Ramos (cell line): ENCODE measurements around the gene SEC22A.
"Not testable (repeated sequence)": the region's sequence is repeated elsewhere in the genome, so short reads cannot be mapped to it uniquely, and the experiment has no call there.

Experiments used
- in situ Hi-C: fragments of 300-500 bp; cut with MboI; formaldehyde crosslinking; loops from one replicate; pipeline ENCODE4 v1.14.3; 2022; ENCODE audit warnings: low sequenced_read_pairs; ENCODE audit not compliant: unreplicated experiment

The SEC22A gene

GRCh38 chr3:123169492-123169929 is 32.2 kb upstream of the SEC22A start:
- in situ Hi-C loops, result no loop called here

- in situ Hi-C loops, result no loop called here
Measured at GRCh38 chr3:123169930-123170329, 31.8 kb upstream of the SEC22A start.

GRCh38 chr3:123180791-123181190 is 21.0 kb upstream of the SEC22A start:
- in situ Hi-C loops, result no loop called here

- in situ Hi-C loops, result no loop called here
Measured at GRCh38 chr3:123186695-123187094, 15.0 kb upstream of the SEC22A start.

GRCh38 chr3:123188058-123188457 is 13.7 kb upstream of the SEC22A start:
- in situ Hi-C loops, result no loop called here

GRCh38 chr3:123193448-123194101 is 8.2 kb upstream of the SEC22A start:
- in situ Hi-C loops, result no loop called here

GRCh38 chr3:123194552-123194951 is 7.2 kb upstream of the SEC22A start:
- in situ Hi-C loops, result no loop called here

- in situ Hi-C loops, result no loop called here
Measured at GRCh38 chr3:123198372-123198771, 3.4 kb upstream of the SEC22A start.

- in situ Hi-C loops, result no loop called here
Measured at GRCh38 chr3:123201223-123201556, 553 bp upstream of the SEC22A start.

GRCh38 chr3:123202451-123202850 is 708 bp downstream of the SEC22A start:
- in situ Hi-C loops, result no loop called here

- in situ Hi-C loops, result no loop called here
Measured at GRCh38 chr3:123218990-123219389, 17.2 kb downstream of the SEC22A start.

GRCh38 chr3:123221369-123221768 is 19.6 kb downstream of the SEC22A start:
- in situ Hi-C loops, result not testable (repeated sequence)

- in situ Hi-C loops, result no loop called here
Measured at GRCh38 chr3:123225016-123225415, 23.3 kb downstream of the SEC22A start.

- in situ Hi-C loops, result no loop called here
Measured at GRCh38 chr3:123226549-123226948, 24.8 kb downstream of the SEC22A start.

- in situ Hi-C loops, result no loop called here
Measured at GRCh38 chr3:123229145-123229544, 27.4 kb downstream of the SEC22A start.

GRCh38 chr3:123236902-123237301 is 35.2 kb downstream of the SEC22A start:
- in situ Hi-C loops, result no loop called here

GRCh38 chr3:123239186-123239585 is 37.4 kb downstream of the SEC22A start:
- in situ Hi-C loops, result not testable (repeated sequence)

GRCh38 chr3:123239756-123240155 is 38.0 kb downstream of the SEC22A start:
- in situ Hi-C loops, result no loop called here

- in situ Hi-C loops, result no loop called here
Measured at GRCh38 chr3:123244128-123244527, 42.4 kb downstream of the SEC22A start.

- in situ Hi-C loops, result no loop called here
Measured at GRCh38 chr3:123246866-123247265, 45.1 kb downstream of the SEC22A start.

GRCh38 chr3:123256256-123256655 is 54.5 kb downstream of the SEC22A start:
- in situ Hi-C loops, result no loop called here

- in situ Hi-C loops, result no loop called here
Measured at GRCh38 chr3:123258359-123258758, 56.6 kb downstream of the SEC22A start.
